GM11168 (cell line): ENCODE measurements around the gene FAM222B.
"Not testable (repeated sequence)": the region's sequence is repeated elsewhere in the genome, so short reads cannot be mapped to it uniquely, and the experiment has no call there.

Experiments used
- in situ Hi-C: fragments of 300-500 bp; cut with MboI; formaldehyde crosslinking; loops from one replicate; pipeline ENCODE4 v1.12.0; 2022; ENCODE audit warnings: low sequenced_read_pairs; ENCODE audit not compliant: unreplicated experiment

Gene FAM222B

GRCh38 chr17:28842282-28843012, at the start of gene FAM222B:
Gene FAM222B (minus strand): TSS chr17:28842790. CDS start chr17:28766667, 76,123 bp downstream.
- in situ Hi-C loops = no loop called here

- in situ Hi-C loops = loop anchor here (10.0 kb wide), 1 partner anchor 127 kb away; no protein-coding TSS in a partner anchor
These were observed 49.4 kb upstream of the FAM222B start for GRCh38 chr17:28892024-28892423.

GRCh38 chr17:28891201-28891600, 48.6 kb upstream of the FAM222B start:
- in situ Hi-C loops = loop anchor here (10.0 kb wide), 1 partner anchor 126 kb away; no protein-coding TSS in a partner anchor

GRCh38 chr17:28889996-28890395, 47.4 kb upstream of the FAM222B start:
- in situ Hi-C loops = loop anchor here (10.0 kb wide), 1 partner anchor 125 kb away; no protein-coding TSS in a partner anchor

GRCh38 chr17:28888832-28889231, 46.2 kb upstream of the FAM222B start:
- in situ Hi-C loops = no loop called here

GRCh38 chr17:28887871-28888471, 45.4 kb upstream of the FAM222B start:
- in situ Hi-C loops = no loop called here

GRCh38 chr17:28885951-28886350, 43.4 kb upstream of the FAM222B start:
- in situ Hi-C loops = no loop called here

- in situ Hi-C loops = no loop called here
These were observed 42.8 kb upstream of the FAM222B start for GRCh38 chr17:28885363-28885762.

GRCh38 chr17:28883967-28884702, 41.5 kb upstream of the FAM222B start:
- in situ Hi-C loops = no loop called here

GRCh38 chr17:28882154-28882895, 39.7 kb upstream of the FAM222B start:
- in situ Hi-C loops = no loop called here

GRCh38 chr17:28881533-28882056, 39.0 kb upstream of the FAM222B start:
- in situ Hi-C loops = no loop called here

GRCh38 chr17:28880572-28880945, 38.0 kb upstream of the FAM222B start:
- in situ Hi-C loops = no loop called here

- in situ Hi-C loops = no loop called here
These were observed 37.4 kb upstream of the FAM222B start for GRCh38 chr17:28879886-28880571.

GRCh38 chr17:28878981-28879380, 36.4 kb upstream of the FAM222B start:
- in situ Hi-C loops = no loop called here

- in situ Hi-C loops = no loop called here
These were observed 35.7 kb upstream of the FAM222B start for GRCh38 chr17:28878158-28878910.

GRCh38 chr17:28877150-28877711, 34.6 kb upstream of the FAM222B start:
- in situ Hi-C loops = not testable (repeated sequence)

- in situ Hi-C loops = no loop called here
These were observed 33.4 kb upstream of the FAM222B start for GRCh38 chr17:28875848-28876550.

- in situ Hi-C loops = no loop called here
These were observed 32.2 kb upstream of the FAM222B start for GRCh38 chr17:28874750-28875149.
